Omental fat pad (tissue), 4 donors: ENCODE data around the gene ANKRD1. TPM values are rescaled to one million over a fixed set of nuclear protein-coding genes. Genes with fewer than 3 reads are reported as not detected.

Experiments
- ATAC-seq: fragments of 150-250 bp; one replicate; pipeline ENCODE4 v1.9.1; 2016; ENCODE audit warnings: mild to moderate bottlenecking, moderate library complexity; ENCODE audit not compliant: low FRiP score
- DNase-seq: peaks from one replicate; pipeline ENCODE4 v3.0.0-alpha.2; 2019; ENCODE audit warnings: low spot score
- CTCF ChIP-seq, 3 donors: fragments of 450-650 bp; IDR thresholded peaks; one replicate each; pipeline ENCODE4 v1.5.1; 2016 to 2017; ENCODE audit warnings: antibody characterized with exemption in 3 of 3, mild to moderate bottlenecking in 3 of 3, moderate library complexity in 2 of 3
- total RNA-seq, 4 donors: library from RNA; depleted of rRNA; stranded (reverse); fragments of >200 nt; gene quantifications; one replicate each; pipeline ENCODE4 v1.1.0, GENCODE V29; 2016

Gene ANKRD1
- total RNA-seq, 4 donors from 2014 or later: 3.8 TPM; not detected in 3

- no peak for DNase-seq
- no peak for TF ChIP-seq CTCF (IDR thresholded peaks at IDR 0.05)
- ATAC-seq: no peak
Measured at GRCh38 chr10:90927293-90927692, 6.4 kb upstream of the ANKRD1 start.

- DNase-seq (no peak), ATAC-seq (no peak)
- TF ChIP-seq CTCF (IDR thresholded peaks at IDR 0.05): no peak
Measured at GRCh38 chr10:90925079-90926029, 4.5 kb upstream of the ANKRD1 start.

- DNase-seq: no peak
- no peak for TF ChIP-seq CTCF (IDR thresholded peaks at IDR 0.05)
- ATAC-seq: no peak
Measured at GRCh38 chr10:90924552-90924951, 3.7 kb upstream of the ANKRD1 start.

- DNase-seq (no peak), ATAC-seq (no peak)
- no peak for TF ChIP-seq CTCF (IDR thresholded peaks at IDR 0.05)
Measured at GRCh38 chr10:90923111-90923731, 2.3 kb upstream of the ANKRD1 start.

GRCh38 chr10:90921906-90922305 lies 1.0 kb upstream of the ANKRD1 start:
- DNase-seq: no peak
- no peak for TF ChIP-seq CTCF (IDR thresholded peaks at IDR 0.05)

GRCh38 chr10:90919683-90920574 lies 958 bp downstream of the ANKRD1 start:
- ATAC-seq (no peak), DNase-seq (no peak)
- TF ChIP-seq CTCF (IDR thresholded peaks at IDR 0.05): no peak

More at GRCh38 chr10:90921906-90922305, 1.0 kb upstream of the ANKRD1 start:
- ATAC-seq: no peak
